ENCODE data around the gene SULT1A2. TPM values are rescaled to one million over a fixed set of nuclear protein-coding genes. Genes with fewer than 3 reads are reported as not detected.
"Not testable (repeated sequence)": the region's sequence is repeated elsewhere in the genome, so short reads cannot be mapped to it uniquely, and the experiment has no call there.

Gene SULT1A2
- total RNA-seq, 2 experiments from 2014 or later, result 0.29 to 0.40 TPM

GRCh38 chr16:28606291-28607115 is 9.7 kb upstream of the SULT1A2 start:
- no peak overlapping the region for H3K4me3 Mint-ChIP-seq
- peaks cover 14% of the 10 kb centered on the region for H3K4me1 Mint-ChIP-seq (ENCODE audit: low read depth)
- no peaks in the 10 kb centered on the region for H3K27me3 Mint-ChIP-seq (ENCODE audit: low read depth)
- H3K9me3 Mint-ChIP-seq, result no peaks in the 10 kb centered on the region
- CTCF ChIA-PET, result no interaction called here
- intact Hi-C loops (cut with micrococcal nuclease), result no loop called here
- DNase-seq, result no peak
- H3K27ac Mint-ChIP-seq, result no peak overlapping the region
- H3K36me3 Mint-ChIP-seq (ENCODE audit: low read depth), result no peaks in the 10 kb centered on the region

- no peaks in the 10 kb centered on the region for H3K9me3 Mint-ChIP-seq
- CTCF ChIA-PET, result no interaction called here
- no peak for DNase-seq
- intact Hi-C loops (cut with micrococcal nuclease), result no loop called here
- H3K27me3 Mint-ChIP-seq (ENCODE audit: low read depth), result no peaks in the 10 kb centered on the region
- H3K4me1 Mint-ChIP-seq (ENCODE audit: low read depth), result no peaks in the 10 kb centered on the region
- H3K36me3 Mint-ChIP-seq (ENCODE audit: low read depth), result no peaks in the 10 kb centered on the region
- no peak overlapping the region for H3K27ac Mint-ChIP-seq
- no peak overlapping the region for H3K4me3 Mint-ChIP-seq
Observed at GRCh38 chr16:28604186-28604565, 7.3 kb upstream of the SULT1A2 start.

GRCh38 chr16:28603381-28604185 is 6.7 kb upstream of the SULT1A2 start:
- Mint-ChIP-seq H3K36me3 (ENCODE audit: low read depth) (no peaks in the 10 kb centered on the region), H3K27ac (no peak overlapping the region), H3K4me1 (ENCODE audit: low read depth) (no peaks in the 10 kb centered on the region), H3K9me3 (no peaks in the 10 kb centered on the region), H3K27me3 (ENCODE audit: low read depth) (no peaks in the 10 kb centered on the region), H3K4me3 (no peak overlapping the region)
- DNase-seq, result no peak
- intact Hi-C loops (cut with micrococcal nuclease), result no loop called here
- CTCF ChIA-PET, result no interaction called here

- intact Hi-C loops (cut with micrococcal nuclease), result no loop called here
- no peak overlapping the region for H3K4me3 Mint-ChIP-seq
- no peak overlapping the region for H3K27ac Mint-ChIP-seq
- H3K36me3 Mint-ChIP-seq (ENCODE audit: low read depth), result no peaks in the 10 kb centered on the region
- CTCF ChIA-PET, result no interaction called here
- H3K4me1 Mint-ChIP-seq (ENCODE audit: low read depth), result peaks cover 1% of the 10 kb centered on the region
- DNase-seq, result no peak
- H3K9me3 Mint-ChIP-seq, result no peaks in the 10 kb centered on the region
- no peaks in the 10 kb centered on the region for H3K27me3 Mint-ChIP-seq (ENCODE audit: low read depth)
Observed at GRCh38 chr16:28602529-28602928, 5.7 kb upstream of the SULT1A2 start.

GRCh38 chr16:28602062-28602461 is 5.2 kb upstream of the SULT1A2 start:
- H3K4me1 Mint-ChIP-seq (ENCODE audit: low read depth); CTCF ChIA-PET; H3K27ac Mint-ChIP-seq; H3K27me3 Mint-ChIP-seq (ENCODE audit: low read depth); DNase-seq; H3K36me3 Mint-ChIP-seq (ENCODE audit: low read depth); H3K9me3 Mint-ChIP-seq; H3K4me3 Mint-ChIP-seq; intact Hi-C loops (cut with micrococcal nuclease): not testable (repeated sequence)

- CTCF ChIA-PET; H3K27ac Mint-ChIP-seq; H3K4me3 Mint-ChIP-seq; H3K27me3 Mint-ChIP-seq (ENCODE audit: low read depth); H3K9me3 Mint-ChIP-seq; H3K4me1 Mint-ChIP-seq (ENCODE audit: low read depth); DNase-seq; H3K36me3 Mint-ChIP-seq (ENCODE audit: low read depth); intact Hi-C loops (cut with micrococcal nuclease): not testable (repeated sequence)
Observed at GRCh38 chr16:28601589-28601988, 4.7 kb upstream of the SULT1A2 start.

- H3K9me3 Mint-ChIP-seq; CTCF ChIA-PET; H3K27me3 Mint-ChIP-seq (ENCODE audit: low read depth); H3K27ac Mint-ChIP-seq; H3K4me1 Mint-ChIP-seq (ENCODE audit: low read depth); DNase-seq; H3K36me3 Mint-ChIP-seq (ENCODE audit: low read depth); intact Hi-C loops (cut with micrococcal nuclease); H3K4me3 Mint-ChIP-seq: not testable (repeated sequence)
Observed at GRCh38 chr16:28600965-28601364, 4.1 kb upstream of the SULT1A2 start.

GRCh38 chr16:28599377-28600285 is 2.8 kb upstream of the SULT1A2 start:
- H3K9me3 Mint-ChIP-seq; H3K4me1 Mint-ChIP-seq (ENCODE audit: low read depth); H3K27me3 Mint-ChIP-seq (ENCODE audit: low read depth); H3K36me3 Mint-ChIP-seq (ENCODE audit: low read depth); H3K4me3 Mint-ChIP-seq; intact Hi-C loops (cut with micrococcal nuclease); H3K27ac Mint-ChIP-seq; DNase-seq; CTCF ChIA-PET: not testable (repeated sequence)

GRCh38 chr16:28597692-28598261 is 927 bp upstream of the SULT1A2 start:
- H3K4me3 Mint-ChIP-seq, result no peak overlapping the region
- H3K36me3 Mint-ChIP-seq (ENCODE audit: low read depth), result no peaks in the 10 kb centered on the region
- H3K9me3 Mint-ChIP-seq, result no peaks in the 10 kb centered on the region
- CTCF ChIA-PET, result interaction anchor here (1.3 kb wide), 1 partner anchor 13 kb away, joined by 4 read pairs; no protein-coding TSS in a partner anchor
- peaks cover 4% of the 10 kb centered on the region for H3K4me1 Mint-ChIP-seq (ENCODE audit: low read depth)
- no peak for DNase-seq
- H3K27me3 Mint-ChIP-seq (ENCODE audit: low read depth), result no peaks in the 10 kb centered on the region
- H3K27ac Mint-ChIP-seq, result no peak overlapping the region
- intact Hi-C loops (cut with micrococcal nuclease), result no loop called here

GRCh38 chr16:28596115-28596630 is 677 bp downstream of the SULT1A2 start:
- no peak overlapping the region for H3K4me3 Mint-ChIP-seq
- no peaks in the 10 kb centered on the region for H3K9me3 Mint-ChIP-seq
- peaks cover 4% of the 10 kb centered on the region for H3K4me1 Mint-ChIP-seq (ENCODE audit: low read depth)
- intact Hi-C loops (cut with micrococcal nuclease), result no loop called here
- CTCF ChIA-PET, result no interaction called here
- DNase-seq, result no peak
- no peak overlapping the region for H3K27ac Mint-ChIP-seq
- peaks cover 1% of the 10 kb centered on the region for H3K36me3 Mint-ChIP-seq (ENCODE audit: low read depth)
- H3K27me3 Mint-ChIP-seq (ENCODE audit: low read depth), result no peaks in the 10 kb centered on the region

GRCh38 chr16:28595451-28595850 is 1.4 kb downstream of the SULT1A2 start:
- CTCF ChIA-PET; H3K9me3 Mint-ChIP-seq; DNase-seq; H3K36me3 Mint-ChIP-seq (ENCODE audit: low read depth); H3K4me1 Mint-ChIP-seq (ENCODE audit: low read depth); intact Hi-C loops (cut with micrococcal nuclease); H3K27me3 Mint-ChIP-seq (ENCODE audit: low read depth); H3K4me3 Mint-ChIP-seq; H3K27ac Mint-ChIP-seq: not testable (repeated sequence)
